Tongue (tissue), 2 donors: ENCODE results near the gene ACBD3. TPM values are rescaled to one million over a fixed set of nuclear protein-coding genes. Genes with fewer than 3 reads are reported as not detected.

ENCODE experiments used
- DNase-seq: peaks from one replicate; pipeline ENCODE4 v3.0.0-alpha.2; 2015
- total RNA-seq: library from RNA; depleted of rRNA; stranded (reverse); fragments of >200 nt; gene quantifications from one replicate; pipeline ENCODE4 v1.2.3, GENCODE V29; 2014

Gene ACBD3
- total RNA-seq, 1 donor from 2014 or later: 69.0 TPM

DNA sequence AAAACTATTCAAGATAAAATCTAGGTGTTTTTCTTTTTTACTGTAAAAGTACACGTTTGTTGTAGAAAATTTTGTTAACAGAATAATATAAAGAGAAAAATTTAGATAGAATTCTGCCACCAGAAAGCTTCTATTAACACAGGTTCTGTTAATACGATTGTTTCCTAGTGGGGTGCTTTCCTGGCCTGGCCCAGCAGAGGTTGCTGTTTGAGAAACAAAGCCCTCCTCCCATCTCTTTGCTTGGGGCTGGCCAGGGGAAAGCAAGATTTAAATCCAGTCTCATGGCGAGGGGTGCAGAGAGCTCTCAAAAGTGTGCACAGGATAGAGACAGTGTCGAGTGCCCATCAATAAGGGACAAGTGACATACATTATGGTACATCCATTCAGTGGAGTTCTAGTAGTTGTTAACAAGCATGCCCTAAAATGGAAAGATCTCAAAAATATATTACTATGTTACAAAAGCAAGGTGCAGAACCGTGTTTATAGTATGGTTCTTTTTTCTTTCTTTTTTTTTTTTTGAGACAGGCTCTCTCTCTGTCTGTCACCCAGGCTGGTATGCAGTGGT, 14.6 kb upstream of the ACBD3 start:
- no peak for DNase-seq

DNA sequence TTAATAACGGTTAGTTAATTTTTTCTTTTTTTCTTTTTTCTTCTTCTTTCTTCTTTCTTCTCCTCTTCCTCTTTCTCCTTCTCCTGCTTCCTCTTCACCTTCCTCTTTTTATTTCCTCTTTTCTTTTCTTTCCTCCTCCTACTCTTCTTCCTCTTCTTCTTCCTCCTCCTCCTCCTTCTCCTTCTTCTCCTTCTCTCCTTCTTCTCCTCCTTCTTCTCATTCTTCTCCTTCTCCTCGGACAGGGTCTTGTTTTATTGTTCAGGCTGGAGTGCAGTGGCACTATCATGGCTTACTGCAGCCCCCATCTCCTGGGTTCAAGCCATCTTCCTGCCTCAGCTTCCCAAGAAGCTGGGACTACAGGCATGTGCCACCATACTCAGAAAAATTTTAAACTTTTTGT, 13.4 kb upstream of the ACBD3 start:
- DNase-seq: no peak

DNA sequence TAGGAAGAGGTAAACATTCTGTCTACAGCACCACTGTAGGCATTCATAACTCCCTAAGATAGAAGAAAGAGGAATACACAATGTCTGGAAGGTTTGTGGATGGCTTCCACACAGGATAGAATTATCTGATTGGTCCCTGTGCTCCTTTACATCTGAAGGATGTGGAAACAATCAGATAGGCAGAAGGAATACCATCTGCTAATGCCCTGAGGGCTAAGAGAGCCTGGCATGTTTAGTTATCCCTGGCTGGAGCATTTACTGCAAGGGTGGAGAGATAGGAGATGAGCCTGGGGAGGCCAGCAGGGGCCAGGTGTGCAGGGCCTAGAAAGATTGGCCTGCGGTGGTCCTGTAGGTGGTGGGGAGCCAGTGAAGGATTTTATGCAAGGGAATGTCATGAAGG, 8.6 kb upstream of the ACBD3 start:
- DNase-seq: no peak

DNA sequence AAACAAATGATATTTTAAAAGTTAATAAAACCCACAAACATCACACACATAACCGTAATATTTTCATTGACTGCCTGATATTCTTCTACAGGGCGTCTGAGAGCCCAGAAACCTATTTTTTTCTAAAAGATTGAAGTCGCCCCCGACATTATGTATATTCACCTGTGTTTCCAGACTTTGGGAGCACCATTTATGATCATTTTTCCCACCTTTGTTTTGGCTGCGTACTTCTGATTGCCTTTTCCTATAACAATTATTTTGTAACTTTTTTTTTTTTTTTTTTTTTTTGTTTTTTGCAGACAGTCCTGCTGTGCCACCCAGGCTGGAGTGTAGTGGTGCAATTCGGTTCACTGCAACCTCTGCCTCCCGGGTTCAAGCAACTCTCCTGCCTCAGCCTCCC, 839 bp upstream of the ACBD3 start:
- no peak for DNase-seq

DNA sequence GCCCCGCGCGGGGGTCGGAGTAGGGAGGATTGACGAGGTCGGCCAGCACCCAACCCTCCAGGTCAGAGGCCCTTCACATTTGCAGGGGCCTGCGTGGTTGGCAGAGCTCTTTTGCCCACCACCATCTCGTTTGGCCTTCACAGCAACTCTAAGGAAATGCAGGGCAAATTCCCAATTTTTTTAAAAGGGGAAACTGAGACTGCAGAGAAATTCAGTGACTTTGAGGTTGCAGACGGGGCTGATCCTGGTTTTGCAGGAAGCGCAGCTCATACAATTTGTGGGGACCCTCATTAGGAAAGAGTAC, 430 bp upstream of the ACBD3 start:
- DNase-seq: no peak

DNA sequence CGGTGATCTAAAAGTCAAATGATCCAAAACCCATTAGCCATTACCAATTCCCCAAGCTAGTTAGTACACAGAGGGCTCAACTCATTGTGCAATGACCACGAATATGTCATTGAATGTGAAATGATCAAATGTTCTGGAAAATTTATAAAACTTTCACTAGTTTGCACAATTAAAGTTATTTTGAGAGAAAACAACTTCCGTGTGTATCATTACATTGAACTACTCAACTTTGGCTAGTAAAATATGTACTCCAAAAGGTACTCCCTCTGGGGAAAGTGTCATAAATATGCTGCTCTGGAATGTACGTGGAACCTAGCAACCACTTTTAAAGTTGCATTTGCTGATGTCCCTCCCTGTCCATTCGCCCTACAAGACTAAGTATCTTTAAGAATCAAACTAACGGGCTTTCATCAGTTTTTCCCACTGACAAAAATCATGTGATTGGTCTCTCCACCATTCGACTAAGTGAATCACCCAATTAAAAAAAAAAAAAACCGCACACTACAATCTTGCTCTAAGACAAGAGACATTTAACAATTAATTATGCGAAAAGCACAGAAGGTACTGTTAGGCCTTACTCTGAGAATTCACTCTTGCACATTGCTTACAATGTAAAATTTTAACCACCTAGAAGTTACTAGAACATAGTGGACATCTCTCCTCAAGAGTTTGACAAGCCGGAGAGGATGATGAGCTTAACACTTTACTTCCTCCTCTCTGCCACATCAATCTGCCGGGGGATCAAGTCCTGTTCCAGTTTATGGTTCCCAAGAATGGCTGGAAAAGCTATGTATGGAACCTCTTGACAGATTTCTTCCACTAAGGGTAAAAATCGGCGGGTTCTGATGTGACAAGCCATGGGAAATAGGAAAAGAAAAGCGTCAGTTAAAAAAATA, 1.2 kb downstream of the ACBD3 start:
- DNase-seq: peak; percentile 15

DNA sequence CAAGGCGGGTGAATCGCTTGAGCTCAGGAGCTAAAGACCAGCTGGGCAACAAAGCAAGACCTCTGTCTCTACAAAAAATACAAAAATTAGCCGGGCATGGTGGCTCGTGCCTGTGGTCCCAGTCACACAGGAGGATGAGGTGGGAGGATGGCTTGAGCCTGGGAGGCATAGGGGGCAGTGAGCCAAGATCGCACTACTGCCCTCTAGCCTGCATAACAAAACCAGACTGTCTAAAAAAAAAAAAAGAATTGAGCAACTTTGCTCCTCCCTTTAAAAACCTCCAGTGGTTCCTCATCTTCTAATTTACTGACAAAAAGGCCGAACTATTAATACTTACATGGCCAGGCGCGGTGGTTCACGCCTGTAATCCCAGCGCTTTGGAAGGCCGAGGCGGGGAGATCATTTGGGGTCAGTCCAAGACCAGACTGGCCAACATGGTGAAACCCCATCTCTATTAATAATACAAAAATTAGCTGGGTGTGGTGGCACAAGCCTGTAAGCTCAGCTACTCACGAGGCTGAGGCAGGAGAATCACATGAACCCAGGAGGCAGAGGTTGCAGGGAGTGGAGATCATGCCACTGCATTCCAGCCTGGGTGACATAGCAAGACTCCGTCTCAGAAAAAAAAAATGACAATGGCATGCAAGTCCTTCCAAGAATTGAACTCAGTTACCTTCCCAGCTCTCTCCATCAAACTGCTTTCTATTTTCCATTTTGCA, 4.4 kb downstream of the ACBD3 start:
- peak; percentile 51 for DNase-seq

DNA sequence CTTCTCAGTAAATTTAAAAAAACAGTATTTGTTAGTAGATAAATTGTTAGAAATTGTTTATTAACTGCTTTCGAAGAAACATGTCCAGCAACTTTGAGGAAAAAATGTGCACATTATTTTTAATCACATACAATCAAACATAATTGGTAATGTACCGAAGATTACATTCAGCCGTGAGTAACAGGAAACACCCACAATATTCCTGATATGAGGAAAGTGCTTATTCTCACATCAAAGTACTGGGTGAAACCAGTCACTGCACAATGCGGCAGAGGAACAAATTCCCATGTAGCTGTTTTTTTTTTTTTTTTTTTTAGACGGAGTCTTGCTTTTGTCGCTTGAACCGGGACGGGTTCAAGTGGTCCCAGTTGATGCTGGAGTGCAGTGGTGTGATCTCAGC, 9.7 kb downstream of the ACBD3 start:
- DNase-seq: no peak

DNA sequence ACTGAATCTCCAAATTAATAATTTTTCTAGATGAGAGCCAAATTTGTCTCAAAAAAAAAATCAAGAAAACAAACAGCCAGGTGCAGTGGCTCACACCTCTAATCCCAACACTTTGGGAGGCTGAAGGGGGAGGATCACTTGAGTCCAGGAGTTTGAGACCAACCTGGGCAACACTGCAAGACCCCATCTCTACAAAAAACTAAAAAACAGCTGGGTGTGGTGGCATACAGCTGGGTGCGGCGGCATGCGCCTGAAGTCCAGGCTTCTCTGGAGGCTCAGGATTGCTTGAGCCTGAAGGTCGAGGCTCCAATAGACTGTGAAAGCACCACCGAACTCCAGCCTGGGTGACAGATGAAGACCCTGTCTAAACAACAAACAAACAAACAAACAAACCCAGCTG, 14.0 kb downstream of the ACBD3 start:
- no peak for DNase-seq

DNA sequence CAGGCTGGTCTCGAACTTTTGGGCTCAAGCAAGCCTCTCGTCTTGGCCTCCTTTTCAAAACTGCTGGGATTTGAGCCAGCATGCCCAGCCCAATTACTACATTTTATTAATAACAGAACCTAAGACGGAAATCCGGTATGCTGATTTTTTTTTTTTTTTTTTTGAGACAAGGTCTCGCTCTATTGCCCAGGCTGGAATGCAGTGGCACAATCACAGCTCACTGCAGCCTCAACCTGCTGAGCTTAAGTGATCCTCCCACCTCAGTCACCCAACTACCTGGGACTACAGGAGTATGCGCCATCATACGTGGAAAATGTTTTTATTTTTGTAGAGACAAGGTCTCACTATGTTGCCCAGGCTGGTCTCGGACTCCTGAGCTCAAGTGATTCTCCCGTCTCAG, 20.2 kb downstream of the ACBD3 start:
- no peak for DNase-seq

DNA sequence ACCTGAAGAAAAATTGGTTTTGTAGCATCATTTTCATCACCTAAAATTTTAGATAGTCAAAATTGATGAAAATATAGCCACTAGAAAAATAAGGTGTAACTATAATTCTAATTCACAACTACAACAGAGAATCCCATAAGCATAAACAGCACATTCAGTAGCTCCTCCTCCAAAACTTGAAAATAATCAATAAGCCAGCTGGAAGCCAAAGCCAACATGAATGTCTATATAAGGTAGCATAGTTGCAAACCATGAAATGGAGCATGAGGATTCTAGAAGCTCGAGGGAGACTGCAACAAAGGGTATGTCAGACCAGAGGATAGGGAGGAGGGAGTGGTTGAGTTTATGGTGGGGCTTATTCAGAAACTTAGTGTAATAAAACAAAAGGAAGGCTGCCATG, 22.4 kb downstream of the ACBD3 start:
- DNase-seq: no peak

DNA sequence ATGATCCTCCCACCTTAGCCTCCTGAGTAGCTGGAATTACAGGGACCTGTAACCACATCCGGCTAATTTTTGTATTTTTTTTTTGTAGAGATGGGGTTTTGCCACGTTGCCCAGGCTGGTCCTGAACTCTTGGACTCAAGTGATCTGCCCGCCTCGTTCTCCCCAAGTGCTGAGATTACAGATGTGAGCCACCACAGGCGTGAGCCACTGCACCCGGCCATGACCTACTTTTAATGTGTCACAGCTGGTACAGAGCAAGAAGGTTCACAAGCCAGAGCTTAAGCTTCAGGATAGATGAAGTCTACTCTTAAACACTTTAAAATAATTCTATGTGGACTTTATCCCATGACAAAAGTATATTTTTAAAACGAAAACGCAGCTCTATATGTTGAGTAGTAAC, 23.6 kb downstream of the ACBD3 start:
- DNase-seq: no peak

DNA sequence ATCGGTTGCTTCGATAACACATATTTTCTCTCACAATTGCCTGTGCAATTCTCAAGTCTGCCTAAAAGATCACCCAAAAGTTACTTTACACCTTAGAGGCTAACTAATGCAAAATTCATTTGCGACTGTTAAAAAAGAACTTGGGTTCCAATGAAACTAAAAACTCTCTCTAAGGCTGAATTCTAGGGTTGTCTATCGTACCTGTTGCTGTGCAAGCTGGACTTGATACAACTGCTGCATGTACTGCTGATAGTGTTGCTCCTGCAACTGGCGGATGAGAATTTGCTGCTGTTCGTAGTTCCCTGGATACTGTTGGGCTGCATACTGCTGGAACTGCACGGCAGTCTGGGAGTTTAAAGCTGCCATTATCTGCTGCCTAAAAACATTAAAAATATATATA, 27.6 kb downstream of the ACBD3 start:
- DNase-seq: no peak

DNA sequence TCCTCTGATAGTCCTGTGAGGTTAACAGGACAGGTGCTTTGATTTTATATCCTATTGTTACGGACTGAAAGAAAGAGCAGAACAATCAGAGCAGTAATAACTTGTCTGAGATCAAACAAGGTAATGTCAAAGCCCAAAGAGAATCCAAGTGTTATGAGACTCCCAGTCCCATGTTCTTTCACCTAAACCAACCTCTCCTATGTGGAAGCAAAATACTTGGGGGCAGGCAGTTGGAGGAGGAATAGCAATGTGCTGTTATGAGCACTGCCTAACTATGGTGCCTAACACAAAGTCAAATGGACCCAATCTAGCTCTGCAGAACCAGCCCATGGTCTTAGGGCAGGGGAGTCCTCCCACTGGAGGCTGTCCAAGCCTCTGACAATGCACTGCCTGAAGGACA, 28.1 kb downstream of the ACBD3 start:
- no peak for DNase-seq

DNA sequence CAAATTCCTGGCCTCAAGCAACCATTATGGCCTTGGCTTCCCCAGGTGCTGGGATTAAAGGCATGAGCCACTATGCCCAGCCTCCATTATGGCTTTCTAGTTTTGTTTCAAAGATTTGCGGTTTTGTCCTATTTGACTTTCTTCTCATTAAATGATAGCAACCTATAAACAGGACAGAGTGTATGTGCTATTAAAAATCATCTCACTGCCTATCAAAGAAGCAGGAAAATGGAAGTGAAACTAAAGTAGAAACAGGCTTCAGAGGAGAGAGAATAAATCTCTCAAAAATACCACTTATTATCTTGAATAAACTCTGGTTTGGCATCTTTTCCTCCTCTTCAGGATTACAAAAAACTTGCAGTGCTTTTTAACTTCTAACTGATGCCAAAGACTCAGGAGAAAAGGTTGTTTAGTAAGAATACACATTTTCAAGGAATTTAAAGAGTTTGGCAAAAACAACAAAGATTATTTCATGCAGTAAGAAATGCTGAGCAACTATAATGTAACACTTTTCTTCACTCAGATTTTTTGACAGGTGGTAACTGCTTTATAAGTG, 28.7 kb downstream of the ACBD3 start:
- DNase-seq: no peak

DNA sequence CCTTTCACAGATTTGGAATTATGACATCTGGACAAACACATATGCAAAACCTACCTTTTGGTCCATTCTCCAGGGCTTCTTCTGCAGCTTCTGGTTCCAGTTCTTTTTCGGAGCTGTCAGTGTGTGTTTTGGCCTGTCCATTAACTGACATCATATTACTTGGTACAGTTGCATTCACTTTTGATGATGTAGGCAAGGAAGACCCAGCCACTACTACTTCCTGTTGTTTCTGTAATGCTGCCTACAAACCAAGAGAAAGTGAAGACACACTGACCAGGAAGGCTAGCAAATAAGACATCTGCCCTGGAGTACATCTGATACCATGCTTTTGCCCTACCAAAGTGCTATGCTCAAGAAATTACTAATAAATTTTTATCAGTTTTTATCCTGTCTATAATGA, 31.9 kb downstream of the ACBD3 start:
- no peak for DNase-seq

DNA sequence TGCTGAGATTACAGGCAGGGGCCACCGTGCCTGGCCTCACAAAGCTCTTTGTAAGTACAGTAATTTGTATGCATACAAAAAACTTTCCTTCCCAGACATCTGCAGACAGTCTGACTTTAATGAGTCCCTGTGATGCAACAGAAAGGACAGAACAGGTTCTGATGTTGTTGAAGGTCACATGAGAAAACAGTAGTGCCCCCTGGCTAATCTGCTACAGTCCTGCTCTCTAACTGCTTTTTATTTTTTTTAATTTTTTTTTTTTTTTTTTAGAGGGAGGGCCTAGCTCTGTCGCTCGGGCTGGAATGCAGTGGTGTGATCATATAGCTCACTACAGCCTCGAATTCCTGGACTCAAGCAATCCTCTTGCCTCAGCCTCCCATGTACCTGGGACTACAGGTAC, 36.7 kb downstream of the ACBD3 start:
- DNase-seq: no peak

DNA sequence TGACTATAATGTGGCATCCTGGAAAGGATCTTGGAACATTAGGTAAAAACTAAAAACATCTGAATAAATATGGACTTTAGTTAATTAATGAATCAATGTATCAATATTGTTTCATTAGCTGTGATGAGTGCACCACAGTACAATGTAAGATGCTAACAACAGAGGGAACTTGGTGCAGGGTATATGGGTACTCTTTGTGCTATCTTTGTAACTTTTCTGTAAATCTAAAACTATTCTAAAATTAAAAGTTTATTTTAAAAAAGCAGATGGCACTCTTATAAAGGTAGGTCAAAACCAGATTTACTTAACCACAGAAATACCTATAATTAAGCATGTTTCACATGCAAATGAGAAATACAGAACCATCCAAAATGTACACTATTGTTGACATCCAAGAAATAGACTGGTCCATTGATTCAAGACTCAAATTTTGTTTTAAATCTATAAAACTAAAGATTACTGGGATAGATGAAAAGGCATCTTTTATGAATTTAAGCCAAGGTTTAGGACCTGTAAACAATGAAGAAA, 38.4 kb downstream of the ACBD3 start:
- no peak for DNase-seq

DNA sequence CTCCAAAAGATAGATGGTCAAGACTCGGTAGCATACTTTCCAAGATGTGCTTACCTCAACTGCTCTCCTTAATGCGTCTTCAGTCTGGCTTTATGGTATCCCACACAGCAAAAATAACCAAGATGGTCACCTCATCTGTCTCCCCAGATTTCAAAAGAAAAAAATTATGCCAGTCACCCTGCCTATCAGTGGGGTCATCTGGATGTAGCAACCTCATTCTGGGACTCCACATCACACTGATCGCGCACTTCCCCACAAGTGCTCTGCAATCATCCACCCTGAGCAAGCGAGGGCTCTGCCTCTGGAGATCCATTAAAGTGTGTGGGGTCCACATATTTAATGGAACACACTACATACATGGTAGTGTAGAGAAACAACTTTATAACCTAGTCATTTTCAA, 42.5 kb downstream of the ACBD3 start:
- DNase-seq: no peak

DNA sequence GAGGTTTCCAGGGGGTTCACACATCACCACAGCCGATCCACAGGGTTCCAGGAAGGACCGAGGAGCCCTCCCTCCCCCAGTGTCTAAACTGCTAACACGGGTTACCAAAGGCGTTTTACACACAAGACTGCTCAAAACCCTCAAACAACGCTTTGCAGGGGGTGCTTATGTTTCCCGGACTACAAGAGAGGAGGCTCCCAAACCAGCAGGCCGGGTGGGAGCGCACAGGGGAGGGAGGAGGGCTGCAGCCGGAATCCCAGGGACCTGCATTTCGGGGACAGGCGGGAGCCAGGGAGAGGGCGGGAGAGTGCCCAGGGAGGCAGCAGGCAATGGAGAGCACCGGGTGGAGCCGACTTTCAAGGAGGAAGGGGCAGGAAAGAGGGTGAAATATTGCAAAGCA, 50.8 kb downstream of the ACBD3 start:
- no peak for DNase-seq

DNA sequence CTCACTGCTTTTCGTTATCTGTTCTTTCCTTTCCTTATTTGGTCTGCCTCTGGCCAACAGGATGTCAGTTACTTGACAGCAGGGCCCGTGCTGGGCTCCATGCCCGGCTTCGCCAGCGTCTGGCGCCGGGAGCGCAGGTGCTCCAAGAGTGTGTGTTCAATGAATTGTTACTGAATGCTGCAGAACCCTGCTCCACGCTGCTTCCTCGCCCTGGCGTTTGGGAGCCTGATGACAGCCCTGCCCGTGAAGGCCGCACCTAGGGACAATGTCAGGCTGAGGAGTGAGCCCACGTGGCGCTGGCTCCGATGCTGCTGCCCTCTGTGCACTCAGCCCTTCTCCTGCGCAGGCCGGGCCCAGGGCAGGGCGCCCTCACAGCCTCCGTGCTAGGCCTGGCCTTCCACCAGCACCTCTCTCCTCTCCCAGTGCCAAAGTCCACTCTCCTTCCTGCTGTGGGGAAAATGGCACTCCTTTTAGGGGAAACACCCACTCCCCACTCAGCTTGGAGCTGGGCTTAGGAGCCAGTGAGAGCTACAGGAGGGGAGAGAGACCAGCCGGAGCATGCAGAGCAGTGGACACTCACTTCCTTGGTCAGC, 51.4 kb downstream of the ACBD3 start:
- DNase-seq: peak; percentile 15

DNA sequence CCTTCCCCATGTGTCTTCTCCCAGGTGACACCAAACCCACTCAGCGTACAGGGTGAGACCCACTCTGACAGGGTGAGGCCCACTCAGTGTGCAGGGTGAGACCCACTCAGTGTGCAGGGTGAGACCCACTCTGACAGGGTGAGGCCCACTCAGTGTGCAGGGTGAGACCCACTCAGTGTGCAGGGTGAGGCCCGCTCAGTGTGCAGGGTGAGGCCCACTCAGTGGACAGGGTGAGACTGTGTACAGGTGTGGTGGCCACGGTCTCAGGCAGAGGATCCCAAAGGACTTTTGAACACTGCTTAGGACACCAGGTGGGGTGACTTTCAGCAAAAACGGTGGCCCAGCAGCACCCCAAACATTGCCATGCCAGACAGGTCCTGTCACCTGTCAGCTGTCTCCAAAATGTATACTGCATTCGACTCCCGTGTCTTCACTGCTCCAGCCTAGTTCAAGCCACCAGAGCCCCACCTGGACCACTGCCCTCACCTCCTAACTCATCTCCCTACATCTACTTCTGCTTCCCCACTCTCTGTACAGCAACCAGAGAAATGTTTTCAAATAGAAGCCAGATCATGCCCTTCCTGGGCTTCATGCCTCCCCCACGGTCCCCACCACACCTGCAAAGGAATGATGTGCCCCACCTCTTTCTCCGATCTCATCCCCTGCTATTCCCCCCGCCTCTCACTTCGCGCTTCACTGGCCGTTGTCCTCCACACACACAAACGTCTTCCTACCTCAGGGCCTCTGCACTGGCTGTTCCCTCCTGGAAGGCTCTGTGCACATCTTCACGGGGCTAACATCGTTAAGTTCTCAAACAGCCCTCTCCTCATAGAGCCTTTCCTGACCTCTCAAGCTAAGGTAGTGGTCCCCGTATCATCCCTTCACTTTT, 52.1 kb downstream of the ACBD3 start:
- no peak for DNase-seq
